ENCODE data around the gene TOP2A.

TOP2A gene

DNA sequence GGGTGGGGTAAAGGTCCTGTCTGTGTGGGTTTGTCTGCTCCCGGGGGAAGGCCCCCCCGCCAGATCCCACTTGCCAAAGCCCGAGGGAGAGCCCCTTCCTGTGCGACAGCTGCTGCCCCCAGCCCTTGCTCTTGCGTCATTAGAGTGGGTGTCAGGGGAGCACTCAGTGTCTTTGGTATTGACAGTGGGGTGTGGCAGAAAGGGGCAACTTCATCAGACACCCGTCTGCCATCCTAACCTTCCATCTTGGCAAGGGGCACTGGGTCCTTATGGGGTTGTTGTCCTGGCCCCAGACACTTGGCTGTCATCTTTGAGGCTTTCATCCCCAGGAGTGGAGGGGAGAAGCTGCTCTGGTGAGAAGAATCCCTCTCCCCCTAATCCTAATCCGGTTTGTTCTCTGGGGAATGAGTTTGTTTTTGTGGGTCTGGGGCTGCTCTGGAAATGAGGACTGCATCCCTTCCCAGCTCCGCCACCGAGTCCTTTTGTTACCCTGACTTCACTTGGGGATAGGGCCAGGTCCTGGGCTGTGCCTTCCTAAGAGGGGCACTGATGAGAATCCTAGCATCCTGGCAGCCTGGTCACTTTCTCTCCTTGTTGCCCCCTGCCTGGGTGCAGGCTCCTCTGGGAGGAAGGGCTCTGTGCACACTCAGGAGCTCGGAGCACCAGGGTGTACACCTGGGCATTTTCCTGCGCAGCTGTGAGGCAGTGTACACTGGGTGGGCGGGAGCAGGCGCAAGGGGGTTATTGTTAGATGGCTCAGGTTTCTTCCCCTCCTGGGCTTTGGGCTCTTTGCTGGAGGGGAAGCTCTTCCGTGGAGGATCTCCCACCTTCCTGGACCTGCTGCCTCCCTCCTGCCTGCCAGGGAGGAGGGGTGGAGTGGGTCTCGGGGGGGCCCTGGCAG, 74.2 kb downstream of the TOP2A start:
- Histone ChIP-seq H4K8ac (ENCODE audit: low read depth, low read length) (no peak overlapping the region), H3K4me2 (ENCODE audit: low read length) (peak overlapping the region; percentile 89), H2AK5ac (ENCODE audit: low read length) (peak overlapping the region; percentile 7), H3K27me3 (ENCODE audit: insufficient read depth, low read length) (no peaks in the 10 kb centered on the region), H3K23ac (ENCODE audit: low read length) (no peak overlapping the region), H3K4ac (ENCODE audit: low read depth, low read length) (peak overlapping the region; percentile 31), H3K79me2 (ENCODE audit: control insufficient read depth, insufficient read depth, low read length, poor library complexity) (peaks cover 10% of the 10 kb centered on the region), H3K9me3 (ENCODE audit: insufficient read depth, low read depth, low read length) (no peaks in the 10 kb centered on the region), H2AFZ (ENCODE audit: insufficient read depth, low read length, poor library complexity) (peak overlapping the region; percentile 17), H4K91ac (ENCODE audit: low read depth, low read length) (peak overlapping the region; percentile 80), H2BK12ac (ENCODE audit: low read length) (peak overlapping the region; percentile 20), H3K36me3 (ENCODE audit: control insufficient read depth in 1 of 2, insufficient read depth in 2 of 2, low read length in 2 of 2) (peaks cover 4% of the 10 kb centered on the region in 2 experiments), H3K79me1 (ENCODE audit: low read length) (peaks cover 30% of the 10 kb centered on the region), H3K18ac (ENCODE audit: low read length) (peak overlapping the region; percentile 33), H3K27ac (ENCODE audit: low read depth, low read length) (no peak overlapping the region), H3K4me3 (ENCODE audit: low read depth, low read length) (peak overlapping the region; percentile 83), H4K12ac (ENCODE audit: low read depth, low read length) (no peak overlapping the region), H2BK120ac (ENCODE audit: insufficient read depth, low read length, poor library complexity) (no peak overlapping the region), H3K4me1 (ENCODE audit: control insufficient read depth in 1 of 2, insufficient read depth in 2 of 2, low read length in 2 of 2) (peaks cover 32 to 44% of the 10 kb centered on the region in 2 experiments), H3K14ac (ENCODE audit: low read length) (peak overlapping the region; percentile 13), H3K9ac (ENCODE audit: low read length) (peak overlapping the region; percentile 12), H2BK5ac (ENCODE audit: low read depth, low read length, poor library complexity) (no peak overlapping the region)
- DNase-seq, result peak in 1 of 2 donors; percentile 28
- WGBS (ENCODE audit: extremely low coverage, insufficient coverage, insufficient read length), result no CpG with 5 or more reads among the region's 15 CpGs

DNA sequence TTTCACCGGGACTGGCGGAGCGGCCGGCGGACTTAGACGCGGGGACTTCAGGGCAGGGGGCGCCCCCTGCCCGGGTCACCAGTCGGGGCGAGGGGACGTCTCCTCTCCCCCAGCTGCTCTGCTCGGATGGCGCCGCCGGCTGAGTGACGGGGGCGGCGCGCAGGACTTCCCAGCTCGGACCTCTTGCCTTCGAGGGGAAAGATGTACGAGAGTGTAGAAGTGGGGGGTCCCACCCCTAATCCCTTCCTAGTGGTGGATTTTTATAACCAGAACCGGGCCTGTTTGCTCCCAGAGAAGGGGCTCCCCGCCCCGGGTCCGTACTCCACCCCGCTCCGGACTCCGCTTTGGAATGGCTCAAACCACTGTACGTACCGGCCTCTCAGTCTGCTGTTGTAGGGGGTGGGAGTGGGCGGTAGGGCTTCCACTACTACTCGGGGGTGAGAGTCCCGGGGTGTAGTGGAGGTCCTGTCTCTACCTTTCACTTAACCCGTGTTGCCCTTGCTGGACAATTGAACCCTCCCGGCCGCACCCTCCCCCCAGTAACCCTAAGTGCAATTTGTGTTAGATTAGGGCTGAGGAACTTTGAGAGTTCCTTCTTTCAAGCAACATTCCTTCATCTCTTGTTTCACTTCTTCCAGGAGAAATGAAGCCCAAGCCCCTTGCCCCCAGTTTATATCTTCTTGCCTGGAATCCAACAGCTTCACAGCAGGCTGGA, 75.0 kb downstream of the TOP2A start:
- Histone ChIP-seq H3K4ac (ENCODE audit: low read depth, low read length) (peak overlapping the region; percentile 71), H4K91ac (ENCODE audit: low read depth, low read length) (peak overlapping the region; percentile 78), H2AK5ac (ENCODE audit: low read length) (peak overlapping the region; percentile 51)

DNA sequence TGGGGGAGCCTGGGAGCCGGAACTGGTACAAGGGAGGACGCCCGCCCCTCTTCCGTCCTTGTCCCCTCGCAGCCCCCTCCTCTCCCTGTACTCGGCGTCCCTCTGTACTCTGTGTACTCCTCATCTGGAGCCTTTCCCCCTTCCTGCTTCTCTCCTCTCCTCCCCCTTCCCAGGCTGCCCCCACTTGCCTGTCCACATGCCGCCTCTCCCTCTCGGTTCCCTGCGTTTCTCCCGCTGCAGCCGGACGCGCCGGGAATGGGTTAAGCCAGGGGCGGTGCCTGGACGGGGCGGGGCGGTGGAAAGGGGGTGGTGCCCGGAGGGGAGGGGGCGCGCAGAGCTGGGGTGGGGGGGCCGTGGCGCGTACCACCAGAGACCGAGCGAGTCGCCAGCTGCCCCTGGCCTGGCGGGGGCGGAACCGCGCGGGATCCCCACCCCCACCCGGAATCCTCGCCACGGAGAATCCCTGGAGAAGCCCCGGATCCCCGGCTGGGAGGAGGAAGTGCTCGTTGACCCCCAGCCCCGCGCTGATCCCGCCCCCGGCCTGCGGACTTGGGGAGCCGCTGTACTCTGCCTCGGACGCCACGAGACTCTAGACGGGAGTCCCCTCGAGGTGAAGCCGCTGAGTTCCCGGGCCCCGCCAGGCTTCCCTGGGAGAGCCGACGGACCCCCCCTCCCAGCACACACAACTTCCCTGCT, 75.7 kb downstream of the TOP2A start:
- Histone ChIP-seq H3K4me3 (ENCODE audit: low read depth, low read length) (peak overlapping the region; percentile 83), H2BK12ac (ENCODE audit: low read length) (peak overlapping the region; percentile 50), H2BK120ac (ENCODE audit: insufficient read depth, low read length, poor library complexity) (no peak overlapping the region), H3K23ac (ENCODE audit: low read length) (no peak overlapping the region), H3K27me3 (ENCODE audit: insufficient read depth, low read length) (no peaks in the 10 kb centered on the region), H4K91ac (ENCODE audit: low read depth, low read length) (peak overlapping the region; percentile 78), H3K79me1 (ENCODE audit: low read length) (peaks cover 30% of the 10 kb centered on the region), H3K9me3 (ENCODE audit: insufficient read depth, low read depth, low read length) (no peaks in the 10 kb centered on the region), H4K8ac (ENCODE audit: low read depth, low read length) (peak overlapping the region; percentile 43), H3K4me1 (ENCODE audit: control insufficient read depth in 1 of 2, insufficient read depth in 2 of 2, low read length in 2 of 2) (peaks cover 32 to 38% of the 10 kb centered on the region in 2 experiments), H2BK5ac (ENCODE audit: low read depth, low read length, poor library complexity) (peak overlapping the region; percentile 44), H4K12ac (ENCODE audit: low read depth, low read length) (peak overlapping the region; percentile 54), H3K36me3 (ENCODE audit: control insufficient read depth in 1 of 2, insufficient read depth in 2 of 2, low read length in 2 of 2) (no peaks in the 10 kb centered on the region), H3K9ac (ENCODE audit: low read length) (peak overlapping the region; percentile 68), H3K27ac (ENCODE audit: low read depth, low read length) (peak overlapping the region; percentile 51), H3K18ac (ENCODE audit: low read length) (peak overlapping the region; percentile 63), H3K4ac (ENCODE audit: low read depth, low read length) (peak overlapping the region; percentile 71), H3K4me2 (ENCODE audit: low read length) (peak overlapping the region; percentile 89), H2AFZ (ENCODE audit: insufficient read depth, low read length, poor library complexity) (peak overlapping the region; percentile 23), H3K79me2 (ENCODE audit: control insufficient read depth, insufficient read depth, low read length, poor library complexity) (peaks cover 10% of the 10 kb centered on the region), H3K14ac (ENCODE audit: low read length) (peak overlapping the region; percentile 60), H2AK5ac (ENCODE audit: low read length) (no peak overlapping the region)
- peak; percentile 45 to 69 for DNase-seq
- WGBS (ENCODE audit: extremely low coverage, insufficient coverage, insufficient read length), result no CpG with 5 or more reads among the region's 55 CpGs

More for the DNA sequence above, 75.0 kb downstream of the TOP2A start:
- H3K23ac ChIP-seq (ENCODE audit: low read length), result no peak overlapping the region
- H4K12ac ChIP-seq (ENCODE audit: low read depth, low read length), result no peak overlapping the region
- peak overlapping the region; percentile 23 for H2AFZ ChIP-seq (ENCODE audit: insufficient read depth, low read length, poor library complexity)
- H3K79me2 ChIP-seq (ENCODE audit: control insufficient read depth, insufficient read depth, low read length, poor library complexity), result peaks cover 10% of the 10 kb centered on the region
- peak overlapping the region; percentile 63 for H3K18ac ChIP-seq (ENCODE audit: low read length)
- peak overlapping the region; percentile 15 for H2BK120ac ChIP-seq (ENCODE audit: insufficient read depth, low read length, poor library complexity)
- peaks cover 32 to 41% of the 10 kb centered on the region in 2 experiments for H3K4me1 ChIP-seq (ENCODE audit: control insufficient read depth in 1 of 2, insufficient read depth in 2 of 2, low read length in 2 of 2)
- H3K9ac ChIP-seq (ENCODE audit: low read length), result peak overlapping the region; percentile 68
- H3K79me1 ChIP-seq (ENCODE audit: low read length), result peaks cover 30% of the 10 kb centered on the region
- H2BK12ac ChIP-seq (ENCODE audit: low read length), result peak overlapping the region; percentile 50
- no CpG with 5 or more reads among the region's 38 CpGs for whole genome bisulfite sequencing (ENCODE audit: extremely low coverage, insufficient coverage, insufficient read length)
- peak in 1 of 2 donors; percentile 33 for DNase-seq
- peak overlapping the region; percentile 60 for H3K14ac ChIP-seq (ENCODE audit: low read length)
- peak overlapping the region; percentile 43 for H4K8ac ChIP-seq (ENCODE audit: low read depth, low read length)
- no peaks in the 10 kb centered on the region for H3K9me3 ChIP-seq (ENCODE audit: insufficient read depth, low read depth, low read length)
- H3K27me3 ChIP-seq (ENCODE audit: insufficient read depth, low read length), result no peaks in the 10 kb centered on the region
- no peaks in the 10 kb centered on the region for H3K36me3 ChIP-seq (ENCODE audit: control insufficient read depth in 1 of 2, insufficient read depth in 2 of 2, low read length in 2 of 2)
- H3K27ac ChIP-seq (ENCODE audit: low read depth, low read length), result no peak overlapping the region
- peak overlapping the region; percentile 89 for H3K4me2 ChIP-seq (ENCODE audit: low read length)
- peak overlapping the region; percentile 83 for H3K4me3 ChIP-seq (ENCODE audit: low read depth, low read length)
- peak overlapping the region; percentile 42 for H2BK5ac ChIP-seq (ENCODE audit: low read depth, low read length, poor library complexity)
